Measurements from ENCODE around the gene KRT6C.

Gene KRT6C

DNA sequence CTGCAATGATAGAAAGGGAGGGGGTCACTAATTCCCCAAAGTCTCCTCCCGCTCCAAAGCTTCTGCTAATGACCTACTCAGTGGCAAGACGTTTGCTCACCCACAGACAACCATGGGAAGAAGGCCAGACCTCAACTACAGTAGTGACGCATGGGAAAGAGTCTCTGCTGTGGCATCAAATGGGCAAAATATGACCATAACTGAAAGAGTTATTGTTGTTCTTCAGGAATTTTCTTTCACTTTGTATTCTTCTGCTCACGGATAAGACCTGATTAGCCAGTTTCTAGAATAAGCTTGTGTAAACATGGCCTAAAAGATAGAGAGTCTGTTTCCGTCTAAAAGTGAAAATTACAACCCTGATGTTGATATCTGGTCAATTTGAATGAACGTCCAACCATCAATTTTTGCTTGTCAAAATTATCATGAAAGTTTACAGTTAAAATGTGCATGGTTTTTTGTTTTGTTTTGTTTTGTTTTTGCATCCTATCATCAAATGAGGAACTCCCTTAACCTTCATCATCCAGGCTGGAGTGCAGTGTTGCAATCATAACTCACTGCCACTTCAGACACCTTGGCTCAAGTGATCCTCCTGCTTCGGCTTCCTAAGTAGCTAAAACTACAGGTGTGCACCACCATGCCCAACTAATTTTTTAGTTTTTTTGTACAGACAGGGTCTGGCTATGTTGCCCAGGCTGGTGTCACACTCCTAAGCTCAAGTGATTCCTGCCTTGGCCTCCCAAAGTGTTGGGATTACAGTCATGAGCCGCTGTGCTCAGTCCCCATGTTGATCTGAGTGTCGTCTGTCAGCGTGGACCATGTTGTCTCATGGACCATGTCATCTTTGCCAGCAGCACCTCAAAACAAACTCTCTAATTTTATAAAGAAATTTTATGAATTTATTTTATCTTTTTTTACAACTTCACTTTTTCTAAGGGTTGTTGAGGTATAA, 28.7 kb downstream of the KRT6C start:
- Histone ChIP-seq H3K9ac (ENCODE audit: low read length in 5 of 5) (no peak overlapping the region), H3K27me3 (ENCODE audit: control insufficient read depth in 5 of 5, insufficient read depth in 4 of 5, low read length in 5 of 5) (peaks cover 0 to 2% (median 0%) of the 10 kb centered on the region in 5 donors), H3K9me3 (ENCODE audit: control insufficient read depth in 5 of 5, low read length in 5 of 5) (no peaks in the 10 kb centered on the region), H3K27ac (ENCODE audit: low read depth, low read length) (no peak overlapping the region), H3K4me3 (ENCODE audit: low read depth in 1 of 5, low read length in 5 of 5) (no peak overlapping the region), H3K4me1 (ENCODE audit: control insufficient read depth in 5 of 5, insufficient read depth in 5 of 5, low read length in 5 of 5) (peaks cover 0 to 15% (median 12%) of the 10 kb centered on the region in 5 donors), H3K36me3 (ENCODE audit: control insufficient read depth in 5 of 5, insufficient read depth in 5 of 5, low read length in 5 of 5) (no peaks in the 10 kb centered on the region)

DNA sequence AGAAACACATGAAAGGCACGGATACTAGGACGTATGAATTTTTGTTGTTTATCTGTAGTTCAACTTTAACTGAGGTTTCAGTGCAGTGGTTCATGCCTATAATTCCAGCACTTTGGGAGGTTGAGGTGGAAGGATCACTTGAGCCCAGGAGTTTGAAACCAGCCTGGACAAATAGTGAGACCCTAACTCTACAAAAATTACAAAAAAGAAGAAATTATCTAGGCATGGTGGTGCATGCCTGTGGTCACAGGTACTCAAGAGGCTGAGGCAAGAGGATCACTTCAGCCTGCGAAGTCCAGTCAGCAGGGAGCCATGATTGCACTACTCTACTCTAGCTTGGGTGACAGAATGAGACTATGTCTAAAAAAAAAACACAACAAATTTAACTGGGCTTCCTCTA, 29.6 kb downstream of the KRT6C start:
- Histone ChIP-seq H3K9me3 (ENCODE audit: control insufficient read depth in 5 of 5, low read length in 5 of 5) (no peaks in the 10 kb centered on the region), H3K27me3 (ENCODE audit: control insufficient read depth in 5 of 5, insufficient read depth in 4 of 5, low read length in 5 of 5) (peaks cover 0 to 2% (median 0%) of the 10 kb centered on the region in 5 donors), H3K4me1 (ENCODE audit: control insufficient read depth in 5 of 5, insufficient read depth in 5 of 5, low read length in 5 of 5) (peaks cover 0 to 15% (median 12%) of the 10 kb centered on the region in 5 donors), H3K4me3 (ENCODE audit: low read depth in 1 of 5, low read length in 5 of 5) (no peak overlapping the region), H3K9ac (ENCODE audit: low read length in 5 of 5) (no peak overlapping the region), H3K27ac (ENCODE audit: low read depth, low read length) (no peak overlapping the region), H3K36me3 (ENCODE audit: control insufficient read depth in 5 of 5, insufficient read depth in 5 of 5, low read length in 5 of 5) (no peaks in the 10 kb centered on the region)

DNA sequence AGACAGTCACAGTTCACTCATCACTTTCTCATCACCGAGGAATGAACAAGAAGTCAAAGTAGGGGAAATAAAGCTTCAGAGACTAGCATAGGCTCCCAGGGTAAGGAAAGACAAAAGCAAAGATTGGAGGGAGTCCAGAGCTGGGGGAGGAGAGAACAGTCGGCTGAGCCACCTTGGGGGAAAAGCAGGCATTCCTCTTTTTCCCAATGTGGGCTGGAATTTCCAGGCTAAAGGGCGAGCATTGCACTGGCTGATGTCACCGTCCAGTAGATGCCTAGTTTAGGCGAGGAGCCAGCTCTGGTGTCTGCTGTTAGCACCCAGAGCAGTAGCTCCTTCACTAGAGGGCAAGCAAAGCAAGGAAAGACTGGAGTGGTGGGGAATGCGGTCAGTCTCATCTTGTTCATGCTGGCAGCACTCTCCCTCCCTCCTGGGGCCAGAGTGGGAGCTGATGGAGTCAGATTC, 31.0 kb downstream of the KRT6C start:
- Histone ChIP-seq H3K4me3 (ENCODE audit: low read depth in 1 of 5, low read length in 5 of 5) (no peak overlapping the region), H3K27me3 (ENCODE audit: control insufficient read depth in 5 of 5, insufficient read depth in 4 of 5, low read length in 5 of 5) (peaks cover 0 to 2% (median 0%) of the 10 kb centered on the region in 5 donors), H3K4me1 (ENCODE audit: control insufficient read depth in 5 of 5, insufficient read depth in 5 of 5, low read length in 5 of 5) (peaks cover 0 to 15% (median 12%) of the 10 kb centered on the region in 5 donors), H3K36me3 (ENCODE audit: control insufficient read depth in 5 of 5, insufficient read depth in 5 of 5, low read length in 5 of 5) (no peaks in the 10 kb centered on the region), H3K9ac (ENCODE audit: low read length in 5 of 5) (no peak overlapping the region), H3K9me3 (ENCODE audit: control insufficient read depth in 5 of 5, low read length in 5 of 5) (no peaks in the 10 kb centered on the region), H3K27ac (ENCODE audit: low read depth, low read length) (no peak overlapping the region)

DNA sequence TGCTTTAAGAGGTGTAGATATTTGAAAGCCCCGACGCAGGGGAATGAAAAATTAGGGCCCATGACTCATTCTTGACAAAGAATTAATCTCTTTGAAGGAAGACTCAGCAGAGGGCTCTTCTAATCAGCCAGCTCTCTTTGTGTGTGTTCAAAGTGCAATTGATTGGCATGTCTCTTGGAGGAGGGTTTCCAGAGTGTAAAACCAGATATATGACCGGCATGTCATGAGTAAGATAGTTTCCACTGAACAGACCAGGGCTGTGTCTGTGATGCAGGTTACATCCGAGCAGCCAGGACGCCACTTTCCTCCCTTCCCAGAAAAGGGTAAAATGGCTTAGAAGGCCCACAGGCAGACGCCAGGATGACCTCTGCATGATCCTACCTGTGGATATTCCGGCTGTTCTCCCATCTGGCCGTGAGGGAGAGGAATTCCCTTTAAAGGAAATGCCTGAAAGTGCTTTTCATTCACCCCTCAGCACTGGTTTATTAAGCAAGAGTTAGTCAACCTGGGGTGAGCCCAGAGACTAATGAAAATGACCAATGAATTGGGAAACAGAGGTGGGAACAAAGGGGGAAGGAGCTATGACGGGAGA, 32.2 kb downstream of the KRT6C start:
- no peak overlapping the region for H3K27ac ChIP-seq (ENCODE audit: low read depth, low read length)
- H3K9me3 ChIP-seq (ENCODE audit: control insufficient read depth in 5 of 5, low read length in 5 of 5) = no peaks in the 10 kb centered on the region
- no peak overlapping the region for H3K4me3 ChIP-seq (ENCODE audit: low read depth in 1 of 5, low read length in 5 of 5)
- peaks cover 0 to 15% (median 12%) of the 10 kb centered on the region in 5 donors for H3K4me1 ChIP-seq (ENCODE audit: control insufficient read depth in 5 of 5, insufficient read depth in 5 of 5, low read length in 5 of 5)
- H3K9ac ChIP-seq (ENCODE audit: low read length in 5 of 5) = no peak overlapping the region
- H3K36me3 ChIP-seq (ENCODE audit: control insufficient read depth in 5 of 5, insufficient read depth in 5 of 5, low read length in 5 of 5) = no peaks in the 10 kb centered on the region
- peaks cover 0 to 2% (median 0%) of the 10 kb centered on the region in 5 donors for H3K27me3 ChIP-seq (ENCODE audit: control insufficient read depth in 5 of 5, insufficient read depth in 4 of 5, low read length in 5 of 5)

DNA sequence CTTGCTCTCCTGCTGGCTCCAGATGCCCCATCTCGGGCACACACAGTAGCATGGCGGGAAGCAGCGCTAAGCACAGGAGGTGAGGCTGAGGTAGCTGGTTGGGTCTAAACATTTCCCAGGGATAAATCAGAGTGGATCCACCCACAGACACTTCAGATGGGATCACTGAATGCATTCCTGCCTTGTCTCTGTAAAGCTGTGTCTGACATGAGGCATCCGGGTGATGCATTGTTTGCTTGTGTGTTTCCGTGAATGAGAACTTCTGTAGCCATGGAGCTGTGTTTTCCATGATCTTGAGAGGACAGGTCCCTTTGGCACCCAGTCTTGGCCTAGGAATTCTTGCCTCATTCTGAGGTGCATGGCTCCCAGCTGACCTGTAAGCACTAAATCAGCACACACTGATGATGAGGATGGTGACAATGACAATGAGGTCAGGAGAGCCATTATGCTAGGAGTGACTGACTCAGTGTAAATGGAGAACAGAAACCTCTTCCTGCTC, 32.7 kb downstream of the KRT6C start:
- Histone ChIP-seq H3K27me3 (ENCODE audit: control insufficient read depth in 5 of 5, insufficient read depth in 4 of 5, low read length in 5 of 5) (peaks cover 0 to 2% (median 0%) of the 10 kb centered on the region in 5 donors), H3K36me3 (ENCODE audit: control insufficient read depth in 5 of 5, insufficient read depth in 5 of 5, low read length in 5 of 5) (no peaks in the 10 kb centered on the region), H3K9me3 (ENCODE audit: control insufficient read depth in 5 of 5, low read length in 5 of 5) (no peaks in the 10 kb centered on the region), H3K27ac (ENCODE audit: low read depth, low read length) (no peak overlapping the region), H3K9ac (ENCODE audit: low read length in 5 of 5) (no peak overlapping the region), H3K4me3 (ENCODE audit: low read depth in 1 of 5, low read length in 5 of 5) (no peak overlapping the region), H3K4me1 (ENCODE audit: control insufficient read depth in 5 of 5, insufficient read depth in 5 of 5, low read length in 5 of 5) (peaks cover 0 to 15% (median 12%) of the 10 kb centered on the region in 5 donors)

DNA sequence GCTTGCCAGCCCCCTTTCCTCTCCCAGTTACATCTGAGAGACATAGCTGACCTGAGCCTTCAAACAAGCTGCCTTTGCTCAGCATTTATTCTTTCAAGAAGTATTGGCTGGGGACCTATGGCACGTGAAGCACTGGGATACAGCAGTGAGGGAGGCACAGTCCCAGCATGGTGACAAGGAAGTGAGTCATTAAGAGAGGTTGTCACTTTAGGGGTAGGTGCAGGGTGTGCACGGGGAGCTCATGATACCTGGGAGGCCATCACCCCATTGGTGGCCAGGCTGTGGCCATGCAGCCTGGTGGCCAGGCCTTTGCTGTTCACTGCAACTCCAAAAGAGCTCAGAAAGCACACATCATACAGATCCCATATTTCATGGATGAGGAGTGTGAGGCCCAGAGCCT, 33.8 kb downstream of the KRT6C start:
- Histone ChIP-seq H3K4me1 (ENCODE audit: control insufficient read depth in 5 of 5, insufficient read depth in 5 of 5, low read length in 5 of 5) (peaks cover 0 to 15% (median 12%) of the 10 kb centered on the region in 5 donors), H3K27ac (ENCODE audit: low read depth, low read length) (no peak overlapping the region), H3K9ac (ENCODE audit: low read length in 5 of 5) (no peak overlapping the region), H3K36me3 (ENCODE audit: control insufficient read depth in 5 of 5, insufficient read depth in 5 of 5, low read length in 5 of 5) (no peaks in the 10 kb centered on the region), H3K27me3 (ENCODE audit: control insufficient read depth in 5 of 5, insufficient read depth in 4 of 5, low read length in 5 of 5) (peaks cover 0 to 2% (median 0%) of the 10 kb centered on the region in 5 donors), H3K4me3 (ENCODE audit: low read depth in 1 of 5, low read length in 5 of 5) (no peak overlapping the region), H3K9me3 (ENCODE audit: control insufficient read depth in 5 of 5, low read length in 5 of 5) (no peaks in the 10 kb centered on the region)

DNA sequence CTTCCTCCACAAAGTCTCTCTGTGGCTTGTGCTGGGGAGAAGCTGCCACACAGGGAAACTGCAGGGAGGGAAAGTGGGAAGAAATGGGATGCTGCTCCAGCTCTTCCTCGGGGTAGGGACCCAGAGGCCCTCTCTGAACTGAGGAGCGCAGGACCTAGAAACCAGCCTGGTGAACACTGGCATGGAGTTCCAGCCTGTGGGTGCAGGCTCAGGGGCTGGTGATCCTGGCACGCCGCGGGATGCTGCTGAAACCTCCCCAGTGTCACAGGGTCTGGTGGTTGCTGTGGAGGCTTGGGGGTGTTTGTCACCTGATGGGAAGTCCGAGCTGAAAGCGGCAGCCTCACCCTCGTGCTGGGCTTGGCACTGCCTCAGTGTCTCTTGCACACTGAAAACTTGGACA, 34.2 kb downstream of the KRT6C start:
- H3K4me1 ChIP-seq (ENCODE audit: control insufficient read depth in 5 of 5, insufficient read depth in 5 of 5, low read length in 5 of 5) = peaks cover 0 to 15% (median 12%) of the 10 kb centered on the region in 5 donors
- H3K27me3 ChIP-seq (ENCODE audit: control insufficient read depth in 5 of 5, insufficient read depth in 4 of 5, low read length in 5 of 5) = peaks cover 0 to 2% (median 0%) of the 10 kb centered on the region in 5 donors
- no peaks in the 10 kb centered on the region for H3K36me3 ChIP-seq (ENCODE audit: control insufficient read depth in 5 of 5, insufficient read depth in 5 of 5, low read length in 5 of 5)
- H3K9ac ChIP-seq (ENCODE audit: low read length in 5 of 5) = no peak overlapping the region
- H3K9me3 ChIP-seq (ENCODE audit: control insufficient read depth in 5 of 5, low read length in 5 of 5) = no peaks in the 10 kb centered on the region
- no peak overlapping the region for H3K4me3 ChIP-seq (ENCODE audit: low read depth in 1 of 5, low read length in 5 of 5)
- H3K27ac ChIP-seq (ENCODE audit: low read depth, low read length) = no peak overlapping the region

DNA sequence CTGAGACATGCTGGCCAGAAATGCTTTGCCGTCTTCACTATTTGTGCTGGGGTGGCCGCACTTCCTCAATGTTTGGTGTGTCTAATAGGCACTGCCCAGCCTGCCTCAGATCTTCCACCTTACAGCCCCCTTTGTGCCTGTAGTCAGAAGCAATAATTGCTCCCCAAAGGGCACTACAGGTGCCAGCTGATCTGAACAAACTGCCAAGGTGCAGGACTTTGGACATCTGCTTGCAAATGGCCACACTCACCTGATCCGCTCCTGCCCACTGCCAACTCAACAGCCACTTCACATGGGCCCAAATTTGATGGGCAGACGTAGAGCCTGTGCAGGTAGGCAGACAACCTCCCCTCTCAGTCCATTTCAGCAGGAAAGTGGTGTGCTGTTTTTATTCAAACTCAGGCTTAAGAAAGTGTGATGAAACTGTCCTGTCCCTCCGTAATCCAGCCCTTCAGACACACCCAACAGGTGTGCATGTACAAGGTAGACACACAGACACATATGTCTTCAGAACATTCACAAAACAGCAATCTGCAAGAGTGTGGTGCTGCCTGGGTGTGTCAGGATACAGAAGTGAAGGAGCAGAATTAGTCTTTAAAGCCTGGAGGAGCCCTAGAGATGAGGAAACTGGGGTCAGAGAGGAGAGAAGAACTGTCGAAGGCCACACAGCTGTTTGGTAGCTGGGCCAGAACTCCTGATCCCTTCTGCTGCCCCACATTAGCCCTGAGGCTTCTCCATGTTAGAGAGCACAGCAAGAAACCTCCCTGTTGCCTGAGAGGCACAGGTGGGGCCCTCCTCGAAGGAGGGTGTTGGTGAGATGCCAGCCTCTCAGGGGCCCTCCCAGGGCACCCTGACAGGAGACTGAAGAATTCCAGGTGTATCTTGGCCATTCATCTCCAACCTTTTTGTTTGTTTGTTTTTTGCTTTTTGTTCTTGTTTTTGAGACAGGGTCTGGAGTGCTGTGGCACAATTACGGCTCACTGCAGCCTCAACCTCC, 35.0 kb downstream of the KRT6C start:
- H3K4me1 ChIP-seq (ENCODE audit: control insufficient read depth in 5 of 5, insufficient read depth in 5 of 5, low read length in 5 of 5) = peaks cover 0 to 13% (median 12%) of the 10 kb centered on the region in 5 donors
- no peak overlapping the region for H3K27ac ChIP-seq (ENCODE audit: low read depth, low read length)
- H3K9me3 ChIP-seq (ENCODE audit: control insufficient read depth in 5 of 5, low read length in 5 of 5) = no peaks in the 10 kb centered on the region
- H3K4me3 ChIP-seq (ENCODE audit: low read depth in 1 of 5, low read length in 5 of 5) = no peak overlapping the region
- H3K36me3 ChIP-seq (ENCODE audit: control insufficient read depth in 5 of 5, insufficient read depth in 5 of 5, low read length in 5 of 5) = no peaks in the 10 kb centered on the region
- H3K27me3 ChIP-seq (ENCODE audit: control insufficient read depth in 5 of 5, insufficient read depth in 4 of 5, low read length in 5 of 5) = peaks cover 0 to 2% (median 0%) of the 10 kb centered on the region in 5 donors
- no peak overlapping the region for H3K9ac ChIP-seq (ENCODE audit: low read length in 5 of 5)

DNA sequence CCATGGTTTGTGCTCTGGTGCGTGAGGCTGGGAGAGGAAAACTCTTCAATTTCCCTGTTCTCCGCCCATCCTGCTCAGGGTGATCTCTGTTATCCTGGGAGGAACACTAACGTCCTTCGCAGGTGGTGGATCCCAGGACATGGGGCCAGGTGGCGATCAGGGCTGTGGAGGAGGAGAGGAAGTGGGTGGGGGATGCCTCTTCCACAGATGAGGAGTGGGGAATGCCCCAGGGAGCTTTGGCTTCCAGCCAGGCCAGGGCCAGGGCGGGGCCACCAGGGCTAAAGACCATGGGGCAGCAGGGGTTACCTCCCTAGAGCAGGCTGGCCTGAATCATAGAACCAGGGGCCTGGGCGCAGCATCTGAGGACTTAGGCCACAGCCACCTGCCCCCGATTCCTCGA, 36.1 kb downstream of the KRT6C start:
- Histone ChIP-seq H3K27me3 (ENCODE audit: control insufficient read depth in 5 of 5, insufficient read depth in 4 of 5, low read length in 5 of 5) (peaks cover 0 to 2% (median 0%) of the 10 kb centered on the region in 5 donors), H3K4me1 (ENCODE audit: control insufficient read depth in 5 of 5, insufficient read depth in 5 of 5, low read length in 5 of 5) (peaks cover 0 to 6% (median 6%) of the 10 kb centered on the region in 5 donors), H3K27ac (ENCODE audit: low read depth, low read length) (no peak overlapping the region), H3K9me3 (ENCODE audit: control insufficient read depth in 5 of 5, low read length in 5 of 5) (no peaks in the 10 kb centered on the region), H3K9ac (ENCODE audit: low read length in 5 of 5) (no peak overlapping the region), H3K36me3 (ENCODE audit: control insufficient read depth in 5 of 5, insufficient read depth in 5 of 5, low read length in 5 of 5) (no peaks in the 10 kb centered on the region), H3K4me3 (ENCODE audit: low read depth in 1 of 5, low read length in 5 of 5) (no peak overlapping the region)
